HFFc6 (cell line): ENCODE results near the gene IQCH. TPM values are rescaled to one million over a fixed set of nuclear protein-coding genes. Genes with fewer than 3 reads are reported as not detected.

ENCODE experiments used
- DNase-seq: peaks from one replicate; pipeline ENCODE4 v3.0.0-alpha.2; 2018
- H3K27ac Mint-ChIP-seq: 2 replicates; pipeline ENCODE4 v1.8.0; 2020; ENCODE audit warnings: mild to moderate bottlenecking, mixed read lengths
- H3K27me3 Mint-ChIP-seq: 2 replicates; pipeline ENCODE4 v1.8.0; 2021; ENCODE audit warnings: mild to moderate bottlenecking, moderate library complexity, mixed read lengths; ENCODE audit not compliant: insufficient read depth
- H3K36me3 Mint-ChIP-seq: 2 replicates; pipeline ENCODE4 v1.8.0; 2021; ENCODE audit warnings: low read depth, mixed read lengths
- H3K4me1 Mint-ChIP-seq: 2 replicates; pipeline ENCODE4 v1.8.0; 2020; ENCODE audit warnings: low read depth, mixed read lengths
- H3K4me3 Mint-ChIP-seq: 2 replicates; pipeline ENCODE4 v1.8.0; 2020; ENCODE audit warnings: mild to moderate bottlenecking, moderate library complexity, mixed read lengths
- H3K9me3 Mint-ChIP-seq: 2 replicates; pipeline ENCODE4 v1.8.0; 2020; ENCODE audit warnings: mild to moderate bottlenecking, mixed read lengths
- total RNA-seq, 6 experiments: library from RNA; stranded (reverse); fragmentation: NEBNext Ultra II Directional; extraction: Animal tissue kit (Norgen Biotek cat#: 25700); gene quantifications; 2 replicates in 1 of 6; 3 replicates in 5 of 6; pipeline ENCODE4 v1.2.3, GENCODE V29; 2021
- TF ChIP-seq, protein P1 (sequence below): fragments of 200-600 bp; sonication (generic); IDR thresholded peaks from 2 replicates; pipeline ENCODE4 v1.5.0; 2021; ENCODE audit warnings: antibody characterized with exemption, mild to moderate bottlenecking

IQCH gene
- total RNA-seq, 6 experiments from 2014 or later: 1.1 to 2.2 (median 1.5) TPM

DNA sequence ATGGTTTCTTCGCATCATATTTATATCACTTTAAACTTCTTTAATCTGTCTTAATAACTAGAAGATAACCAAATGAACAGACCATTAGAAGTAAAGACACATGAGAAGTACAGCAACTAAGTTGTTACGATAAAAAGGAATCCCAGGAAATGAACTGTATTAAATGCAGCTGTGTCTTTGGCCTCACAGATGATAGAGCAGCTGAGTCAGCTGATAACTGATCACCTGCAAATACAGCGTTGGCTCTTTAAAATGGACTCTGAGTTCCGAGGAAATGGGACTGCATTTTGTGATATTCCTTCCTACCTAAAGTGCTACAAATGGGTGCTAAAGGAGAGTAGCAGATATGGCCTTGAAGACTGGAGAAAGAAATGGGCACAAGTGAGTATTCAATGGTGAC lies 145.3 kb downstream of the IQCH start:
- no peaks in the 10 kb centered on the region for H3K36me3 Mint-ChIP-seq
- no peak for DNase-seq
- TF ChIP-seq, protein P1, sequence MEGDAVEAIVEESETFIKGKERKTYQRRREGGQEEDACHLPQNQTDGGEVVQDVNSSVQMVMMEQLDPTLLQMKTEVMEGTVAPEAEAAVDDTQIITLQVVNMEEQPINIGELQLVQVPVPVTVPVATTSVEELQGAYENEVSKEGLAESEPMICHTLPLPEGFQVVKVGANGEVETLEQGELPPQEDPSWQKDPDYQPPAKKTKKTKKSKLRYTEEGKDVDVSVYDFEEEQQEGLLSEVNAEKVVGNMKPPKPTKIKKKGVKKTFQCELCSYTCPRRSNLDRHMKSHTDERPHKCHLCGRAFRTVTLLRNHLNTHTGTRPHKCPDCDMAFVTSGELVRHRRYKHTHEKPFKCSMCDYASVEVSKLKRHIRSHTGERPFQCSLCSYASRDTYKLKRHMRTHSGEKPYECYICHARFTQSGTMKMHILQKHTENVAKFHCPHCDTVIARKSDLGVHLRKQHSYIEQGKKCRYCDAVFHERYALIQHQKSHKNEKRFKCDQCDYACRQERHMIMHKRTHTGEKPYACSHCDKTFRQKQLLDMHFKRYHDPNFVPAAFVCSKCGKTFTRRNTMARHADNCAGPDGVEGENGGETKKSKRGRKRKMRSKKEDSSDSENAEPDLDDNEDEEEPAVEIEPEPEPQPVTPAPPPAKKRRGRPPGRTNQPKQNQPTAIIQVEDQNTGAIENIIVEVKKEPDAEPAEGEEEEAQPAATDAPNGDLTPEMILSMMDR: no peak
- H3K4me1 Mint-ChIP-seq: no peaks in the 10 kb centered on the region
- H3K4me3 Mint-ChIP-seq: no peak overlapping the region
- H3K27me3 Mint-ChIP-seq: peaks cover 6% of the 10 kb centered on the region
- no peaks in the 10 kb centered on the region for H3K9me3 Mint-ChIP-seq
- no peak overlapping the region for H3K27ac Mint-ChIP-seq

DNA sequence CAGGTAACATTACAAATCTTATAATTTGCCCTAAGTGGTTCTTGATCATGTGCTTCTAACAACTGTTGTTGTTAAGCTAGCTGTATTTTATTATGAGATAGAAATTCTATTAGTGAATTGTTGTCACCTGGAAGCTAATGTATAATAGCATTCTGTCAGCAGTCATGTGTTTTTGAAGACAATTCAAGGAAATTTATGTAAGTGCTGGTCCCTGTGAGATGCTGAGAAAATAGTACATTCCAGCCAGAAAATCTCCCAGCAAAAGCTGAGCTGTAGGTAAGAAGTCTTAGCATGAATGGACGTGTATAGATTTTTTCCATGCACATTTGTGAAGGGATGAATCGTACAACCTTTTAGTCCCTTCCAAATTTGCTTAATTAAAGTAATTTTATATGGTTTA lies 146.3 kb downstream of the IQCH start:
- Mint-ChIP-seq H3K27me3 (peaks cover 6% of the 10 kb centered on the region), H3K4me3 (no peak overlapping the region), H3K4me1 (peaks cover 7% of the 10 kb centered on the region), H3K36me3 (no peaks in the 10 kb centered on the region), H3K9me3 (no peaks in the 10 kb centered on the region), H3K27ac (no peak overlapping the region)
- TF ChIP-seq, protein P1: no peak
- no peak for DNase-seq

DNA sequence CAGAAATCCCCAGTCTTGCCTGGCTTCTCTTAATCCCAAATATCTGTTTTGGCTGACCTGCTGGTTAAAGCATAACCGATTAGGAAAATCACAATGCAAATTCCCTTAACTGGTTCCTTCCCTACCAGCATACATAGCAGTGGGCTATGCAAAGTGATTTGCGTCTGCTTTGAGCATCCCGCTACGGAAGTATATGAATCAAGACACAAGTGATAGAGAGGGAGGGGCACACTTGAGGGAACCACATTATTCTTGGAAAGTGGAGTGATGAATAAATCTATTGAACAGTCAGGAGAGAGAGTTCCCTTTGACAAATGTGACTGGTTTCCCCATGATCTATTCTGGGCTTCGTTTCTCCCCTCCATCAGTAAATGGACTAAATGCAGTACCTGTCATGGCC lies 146.8 kb downstream of the IQCH start:
- peaks cover 10% of the 10 kb centered on the region for H3K4me1 Mint-ChIP-seq
- no peaks in the 10 kb centered on the region for H3K9me3 Mint-ChIP-seq
- no peak overlapping the region for H3K27ac Mint-ChIP-seq
- no peaks in the 10 kb centered on the region for H3K36me3 Mint-ChIP-seq
- TF ChIP-seq, protein P1: no peak
- no peak overlapping the region for H3K4me3 Mint-ChIP-seq
- DNase-seq: no peak
- H3K27me3 Mint-ChIP-seq: peaks cover 6% of the 10 kb centered on the region

DNA sequence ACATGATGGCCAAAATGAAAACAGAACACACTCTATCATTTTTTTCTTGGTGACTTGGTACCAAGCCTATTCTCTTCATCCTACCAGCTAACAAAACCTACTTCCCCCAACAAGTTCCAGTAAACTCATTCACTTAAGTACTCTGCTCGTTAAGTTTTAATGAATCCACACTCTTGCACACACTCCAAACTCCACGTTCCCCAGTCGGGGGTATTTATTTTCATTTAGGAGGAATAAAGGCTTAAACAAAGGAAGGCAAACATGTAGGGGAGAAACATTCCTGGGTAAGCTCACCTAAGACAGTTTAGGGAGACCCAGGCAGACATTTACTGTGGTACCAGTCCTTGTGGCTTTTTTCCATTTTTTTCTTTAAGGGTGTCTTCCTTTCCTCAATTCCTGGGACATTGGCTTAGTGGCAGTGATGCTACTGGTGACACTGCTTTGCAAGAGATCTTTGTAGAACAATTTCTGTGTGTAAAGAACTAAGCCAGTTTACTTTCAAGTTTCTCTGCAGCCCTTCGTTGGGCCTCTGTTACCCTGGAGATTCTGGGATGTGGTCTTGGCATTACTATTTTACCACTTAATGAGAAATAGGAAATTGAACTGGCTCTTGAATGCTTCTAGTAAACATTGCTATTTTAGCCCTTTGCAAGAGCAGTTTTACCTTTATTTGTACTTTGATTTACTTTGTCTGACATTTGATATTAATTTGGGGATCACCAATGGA lies 149.0 kb downstream of the IQCH start:
- TF ChIP-seq, protein P1: no peak
- Mint-ChIP-seq H3K9me3 (no peaks in the 10 kb centered on the region), H3K4me1 (peaks cover 10% of the 10 kb centered on the region), H3K27ac (no peak overlapping the region), H3K36me3 (no peaks in the 10 kb centered on the region), H3K4me3 (no peak overlapping the region), H3K27me3 (peaks cover 7% of the 10 kb centered on the region)
- DNase-seq: no peak

DNA sequence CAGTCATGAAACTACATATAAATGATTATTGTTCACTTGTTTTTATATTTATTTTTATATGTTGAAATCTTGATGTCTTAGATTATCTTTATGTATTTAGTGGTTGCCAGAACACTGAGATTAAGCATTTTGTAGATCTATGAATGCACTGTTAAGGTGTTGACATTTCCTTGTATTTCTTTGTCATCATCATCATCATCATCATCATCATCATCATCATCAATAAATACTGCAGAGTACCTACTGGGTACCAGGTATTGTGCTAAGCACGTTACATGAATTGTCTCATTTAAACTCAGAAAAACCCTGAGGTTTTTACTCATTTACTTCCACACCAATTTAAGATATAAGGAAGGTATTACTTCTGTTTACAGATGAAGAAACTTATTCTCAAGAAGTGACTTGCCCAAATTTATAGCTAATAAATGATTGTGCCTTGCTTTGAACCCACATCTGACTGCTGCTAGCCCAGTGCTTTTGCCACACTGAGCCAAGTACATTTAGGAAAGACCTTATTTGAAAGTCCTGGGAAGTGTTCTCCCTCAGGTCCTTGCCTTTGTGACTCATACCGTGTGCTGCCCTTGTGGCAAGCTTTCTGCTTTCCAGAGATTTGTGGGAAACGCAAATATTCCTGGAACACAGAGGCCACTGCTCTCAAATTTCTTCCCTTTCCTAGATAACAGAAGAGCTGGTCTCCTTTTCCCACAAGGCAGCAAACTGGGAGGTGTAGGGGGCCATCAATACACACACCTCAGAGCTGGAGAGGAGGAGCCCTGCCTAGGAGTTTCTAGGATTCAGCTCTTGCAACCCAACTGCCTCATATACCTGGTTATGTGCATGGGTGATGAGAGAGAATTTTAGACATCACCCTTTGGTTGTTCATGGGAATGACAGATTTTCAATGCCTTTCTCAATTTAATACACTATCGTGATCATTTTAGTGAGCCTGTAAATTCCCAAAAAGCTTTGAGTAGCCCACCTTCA lies 150.9 kb downstream of the IQCH start:
- Mint-ChIP-seq H3K4me1 (peaks cover 10% of the 10 kb centered on the region), H3K36me3 (no peaks in the 10 kb centered on the region), H3K9me3 (no peaks in the 10 kb centered on the region)

More for the DNA sequence above, 150.9 kb downstream of the IQCH start:
- peak; percentile 45 for DNase-seq
- TF ChIP-seq, protein P1: no peak
- H3K27me3 Mint-ChIP-seq: peaks cover 5% of the 10 kb centered on the region
- H3K4me3 Mint-ChIP-seq: no peak overlapping the region
- H3K27ac Mint-ChIP-seq: no peak overlapping the region
